ENCODE results near the gene MBD4. TPM values are rescaled to one million over a fixed set of nuclear protein-coding genes. Genes with fewer than 3 reads are reported as not detected.

MBD4 gene
- total RNA-seq, 1 experiment from 2014 or later, result 15.7 TPM

- DNase-seq (ENCODE audit: low read depth, low spot score), result no peak
- Histone ChIP-seq H3K79me2 (ENCODE audit: insufficient read depth, low read length) (no peaks in the 10 kb centered on the region), H2AFZ (ENCODE audit: low read depth, low read length, poor library complexity, severe bottlenecking) (no peak overlapping the region), H3K4me2 (ENCODE audit: low read length) (no peak overlapping the region), H4K20me1 (ENCODE audit: insufficient read depth) (no peaks in the 10 kb centered on the region), H3K4me1 (ENCODE audit: control insufficient read depth in 1 of 2, insufficient read depth in 2 of 2, low read length in 2 of 2) (peaks cover 0 to 17% of the 10 kb centered on the region in 2 experiments; a peak in 2 of 4 replicates), H3K27me3 (ENCODE audit: insufficient read depth, low read length) (no peaks in the 10 kb centered on the region), H3K9me3 (ENCODE audit: control insufficient read depth in 1 of 2, insufficient read depth in 1 of 2, low read depth in 1 of 2, low read length in 2 of 2) (no peaks in the 10 kb centered on the region), H3K9me2 (ENCODE audit: insufficient read depth) (no peaks in the 10 kb centered on the region), H3K27ac (ENCODE audit: low read depth, low read length) (no peak overlapping the region), H3K36me3 (ENCODE audit: control insufficient read depth in 1 of 2, insufficient read depth in 2 of 2, low read length in 2 of 2) (no peaks in the 10 kb centered on the region), H3K9ac (ENCODE audit: low read length) (no peak overlapping the region), H3K4me3 (replicated peaks in 1 of 2; ENCODE audit: low read depth in 1 of 2, low read length in 2 of 2) (no peak overlapping the region)
- ATAC-seq, result no peak
- BruUV-seq (replicated peaks), result no TSS peak
- ChIA-PET CTCF (no interaction called here), RAD21 (ENCODE audit: low non-redundant PET in 1 of 2, low total read pairs in 2 of 2, uncharacterized antibody in 2 of 2, unreplicated experiment in 2 of 2) (no interaction called here), POLR2A (no interaction called here)
- TF ChIP-seq POLR2AphosphoS5 (IDR thresholded peaks at IDR 0.05; ENCODE audit: low read depth, low read length) (no peak), ZBTB33 (IDR thresholded peaks at IDR 0.05; ENCODE audit: extremely low read depth, insufficient replicate concordance, low read length) (no peak), ZFX (IDR thresholded peaks at IDR 0.05) (no peak), ATF3 (IDR thresholded peaks at IDR 0.05) (no peak), TCF7L2 (IDR thresholded peaks at IDR 0.05; ENCODE audit: borderline replicate concordance, extremely low read depth, insufficient read depth, insufficient read length) (no peak), YY1 (IDR thresholded peaks at IDR 0.05; ENCODE audit: extremely low read depth, insufficient replicate concordance, low read depth, low read length) (no peak), ELF1 (IDR thresholded peaks at IDR 0.05; ENCODE audit: borderline replicate concordance, low read depth) (no peak), EZH2 (IDR thresholded peaks at IDR 0.05) (no peak), CBX3 (IDR thresholded peaks at IDR 0.05; ENCODE audit: low read depth) (no peak), RAD21 (IDR thresholded peaks at IDR 0.05; ENCODE audit: low read depth) (no peak), ZNF274 (IDR thresholded peaks at IDR 0.05; ENCODE audit: low read depth, low read length) (no peak)
- TF ChIP-seq, protein P1, sequence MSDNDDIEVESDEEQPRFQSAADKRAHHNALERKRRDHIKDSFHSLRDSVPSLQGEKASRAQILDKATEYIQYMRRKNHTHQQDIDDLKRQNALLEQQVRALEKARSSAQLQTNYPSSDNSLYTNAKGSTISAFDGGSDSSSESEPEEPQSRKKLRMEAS (IDR thresholded peaks at IDR 0.05), result no peak
- TF ChIP-seq, protein P2, sequence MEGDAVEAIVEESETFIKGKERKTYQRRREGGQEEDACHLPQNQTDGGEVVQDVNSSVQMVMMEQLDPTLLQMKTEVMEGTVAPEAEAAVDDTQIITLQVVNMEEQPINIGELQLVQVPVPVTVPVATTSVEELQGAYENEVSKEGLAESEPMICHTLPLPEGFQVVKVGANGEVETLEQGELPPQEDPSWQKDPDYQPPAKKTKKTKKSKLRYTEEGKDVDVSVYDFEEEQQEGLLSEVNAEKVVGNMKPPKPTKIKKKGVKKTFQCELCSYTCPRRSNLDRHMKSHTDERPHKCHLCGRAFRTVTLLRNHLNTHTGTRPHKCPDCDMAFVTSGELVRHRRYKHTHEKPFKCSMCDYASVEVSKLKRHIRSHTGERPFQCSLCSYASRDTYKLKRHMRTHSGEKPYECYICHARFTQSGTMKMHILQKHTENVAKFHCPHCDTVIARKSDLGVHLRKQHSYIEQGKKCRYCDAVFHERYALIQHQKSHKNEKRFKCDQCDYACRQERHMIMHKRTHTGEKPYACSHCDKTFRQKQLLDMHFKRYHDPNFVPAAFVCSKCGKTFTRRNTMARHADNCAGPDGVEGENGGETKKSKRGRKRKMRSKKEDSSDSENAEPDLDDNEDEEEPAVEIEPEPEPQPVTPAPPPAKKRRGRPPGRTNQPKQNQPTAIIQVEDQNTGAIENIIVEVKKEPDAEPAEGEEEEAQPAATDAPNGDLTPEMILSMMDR (IDR thresholded peaks at IDR 0.05 in 2 of 3, conservative IDR thresholded peaks at IDR 0.05 in 1 of 3; ENCODE audit: borderline replicate concordance in 1 of 3, insufficient read depth in 1 of 3, low read depth in 2 of 3, low read length in 2 of 3), result no peak
- intact Hi-C loops (cut with micrococcal nuclease), result no loop called here
These were observed 18.4 kb downstream of the MBD4 start for GRCh38 chr3:129421236-129421883.

All from HCT116 (cell line).